ENCODE data around the gene USP2. TPM values are rescaled to one million over a fixed set of nuclear protein-coding genes. Genes with fewer than 3 reads are reported as not detected.

The USP2 gene
- polyA plus RNA-seq, 1 donor (not counting 4 experiments of a cell fraction or from before 2014, with no cell fraction given): 0.35 TPM

DNA sequence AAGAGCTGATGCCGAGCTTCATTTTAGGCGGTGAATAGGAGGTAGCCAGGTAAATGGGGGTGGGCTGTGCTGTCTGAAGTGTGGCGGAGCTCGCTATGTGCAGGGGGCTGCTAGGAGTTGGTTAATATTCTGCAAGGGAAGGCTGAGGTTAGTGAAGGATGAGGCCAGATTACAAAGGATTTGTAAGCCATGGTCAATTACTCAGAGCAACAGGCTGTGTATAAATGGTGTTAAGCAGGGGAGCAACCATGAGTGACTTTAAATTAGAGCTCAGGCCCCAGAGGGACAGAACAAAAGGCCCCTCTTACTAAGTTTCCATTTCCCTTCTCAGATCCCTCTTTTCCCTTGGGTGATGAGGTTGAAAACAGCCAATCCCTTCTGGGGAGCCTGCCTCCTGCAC lies 57.3 kb downstream of the USP2 start:
- no peak for TF ChIP-seq EZH2 (IDR thresholded peaks at IDR 0.05; ENCODE audit: low read length)
- TF ChIP-seq, protein P1, sequence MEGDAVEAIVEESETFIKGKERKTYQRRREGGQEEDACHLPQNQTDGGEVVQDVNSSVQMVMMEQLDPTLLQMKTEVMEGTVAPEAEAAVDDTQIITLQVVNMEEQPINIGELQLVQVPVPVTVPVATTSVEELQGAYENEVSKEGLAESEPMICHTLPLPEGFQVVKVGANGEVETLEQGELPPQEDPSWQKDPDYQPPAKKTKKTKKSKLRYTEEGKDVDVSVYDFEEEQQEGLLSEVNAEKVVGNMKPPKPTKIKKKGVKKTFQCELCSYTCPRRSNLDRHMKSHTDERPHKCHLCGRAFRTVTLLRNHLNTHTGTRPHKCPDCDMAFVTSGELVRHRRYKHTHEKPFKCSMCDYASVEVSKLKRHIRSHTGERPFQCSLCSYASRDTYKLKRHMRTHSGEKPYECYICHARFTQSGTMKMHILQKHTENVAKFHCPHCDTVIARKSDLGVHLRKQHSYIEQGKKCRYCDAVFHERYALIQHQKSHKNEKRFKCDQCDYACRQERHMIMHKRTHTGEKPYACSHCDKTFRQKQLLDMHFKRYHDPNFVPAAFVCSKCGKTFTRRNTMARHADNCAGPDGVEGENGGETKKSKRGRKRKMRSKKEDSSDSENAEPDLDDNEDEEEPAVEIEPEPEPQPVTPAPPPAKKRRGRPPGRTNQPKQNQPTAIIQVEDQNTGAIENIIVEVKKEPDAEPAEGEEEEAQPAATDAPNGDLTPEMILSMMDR (optimal IDR thresholded peaks at IDR 0.05 in 1 of 3, IDR thresholded peaks at IDR 0.05 in 1 of 3, conservative IDR thresholded peaks at IDR 0.05 in 1 of 3; ENCODE audit: extremely low read depth in 1 of 3, insufficient read depth in 2 of 3, low read length in 3 of 3): no peak

DNA sequence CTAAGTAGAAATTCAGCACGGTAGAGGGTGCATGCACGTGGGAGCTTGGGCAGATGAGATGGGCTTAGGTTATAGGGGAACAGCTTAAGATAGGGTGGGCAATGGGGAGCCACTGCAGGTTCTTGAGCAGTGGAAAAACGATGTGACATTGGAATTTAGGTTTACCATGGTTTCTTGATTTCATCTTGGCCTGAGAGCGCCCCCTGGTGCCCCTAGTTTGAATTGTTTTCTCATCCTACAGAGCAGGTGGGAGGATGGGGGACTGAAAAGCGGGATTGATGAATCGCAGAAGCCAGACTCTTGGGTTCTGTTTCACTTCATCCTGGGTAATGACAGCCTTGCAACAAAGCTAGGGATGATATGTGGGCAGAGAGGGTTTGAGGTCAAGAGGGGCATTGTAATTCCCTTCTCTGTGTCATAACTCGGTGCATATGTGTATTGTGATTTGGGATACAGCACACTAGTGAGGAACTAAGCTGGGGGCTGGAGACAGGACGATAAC lies 57.9 kb downstream of the USP2 start:
- Histone ChIP-seq H3K9me1 (ENCODE audit: control insufficient read depth, extremely low read depth, insufficient read depth, low read length) (no peaks in the 10 kb centered on the region), H3K27me3 (ENCODE audit: control insufficient read depth, extremely low read depth, insufficient read depth, low read length) (no peaks in the 10 kb centered on the region), H4K20me1 (ENCODE audit: control insufficient read depth, extremely low read depth, insufficient read depth, low read length) (no peaks in the 10 kb centered on the region), H3K36me3 (ENCODE audit: control insufficient read depth in 2 of 2, extremely low read depth in 1 of 2, insufficient read depth in 2 of 2, low read length in 2 of 2) (no peaks in the 10 kb centered on the region), H2AFZ (ENCODE audit: control insufficient read depth, low read length) (no peak overlapping the region), H3K4me3 (ENCODE audit: control insufficient read depth in 2 of 3, extremely low read depth in 1 of 3, insufficient read depth in 2 of 3, low read depth in 1 of 3, low read length in 3 of 3) (no peak overlapping the region), H3K9me3 (ENCODE audit: control insufficient read depth, low read depth, low read length) (no peaks in the 10 kb centered on the region), H3K4me1 (ENCODE audit: control insufficient read depth, extremely low read depth, insufficient read depth, low read length) (peaks cover 13% of the 10 kb centered on the region), H3K9ac (ENCODE audit: control insufficient read depth, extremely low read depth, insufficient read depth, low read length) (no peak overlapping the region), H3K27ac (ENCODE audit: control insufficient read depth, insufficient read depth, low read length) (no peak overlapping the region), H3K79me2 (ENCODE audit: control insufficient read depth, insufficient read depth, low read length) (no peaks in the 10 kb centered on the region), H3K4me2 (ENCODE audit: control insufficient read depth, extremely low read depth, insufficient read depth, low read depth, low read length) (no peak overlapping the region)
- DNase-seq (ENCODE audit: low read depth, low spot score) (no peak), FAIRE-seq (no peak)
- dilution Hi-C loops (cut with MboI; ENCODE audit: extremely low pct_ligation_motif_present, low sequenced_read_pairs): no loop called here
- no peak for TF ChIP-seq EZH2 (IDR thresholded peaks at IDR 0.05; ENCODE audit: low read length)
- TF ChIP-seq, protein P1 (optimal IDR thresholded peaks at IDR 0.05 in 1 of 3, IDR thresholded peaks at IDR 0.05 in 1 of 3, conservative IDR thresholded peaks at IDR 0.05 in 1 of 3; ENCODE audit: extremely low read depth in 1 of 3, insufficient read depth in 2 of 3, low read length in 3 of 3): peak; percentile 72 to 92 (median 78)

More for the DNA sequence above, 57.3 kb downstream of the USP2 start:
- Histone ChIP-seq H2AFZ (ENCODE audit: control insufficient read depth, low read length) (no peak overlapping the region), H3K9me1 (ENCODE audit: control insufficient read depth, extremely low read depth, insufficient read depth, low read length) (no peaks in the 10 kb centered on the region), H4K20me1 (ENCODE audit: control insufficient read depth, extremely low read depth, insufficient read depth, low read length) (no peaks in the 10 kb centered on the region), H3K4me2 (ENCODE audit: control insufficient read depth, extremely low read depth, insufficient read depth, low read depth, low read length) (no peak overlapping the region), H3K27ac (ENCODE audit: control insufficient read depth, insufficient read depth, low read length) (no peak overlapping the region), H3K9ac (ENCODE audit: control insufficient read depth, extremely low read depth, insufficient read depth, low read length) (no peak overlapping the region), H3K27me3 (ENCODE audit: control insufficient read depth, extremely low read depth, insufficient read depth, low read length) (no peaks in the 10 kb centered on the region), H3K4me1 (ENCODE audit: control insufficient read depth, extremely low read depth, insufficient read depth, low read length) (peaks cover 8% of the 10 kb centered on the region), H3K36me3 (ENCODE audit: control insufficient read depth in 2 of 2, extremely low read depth in 1 of 2, insufficient read depth in 2 of 2, low read length in 2 of 2) (no peaks in the 10 kb centered on the region), H3K9me3 (ENCODE audit: control insufficient read depth, low read depth, low read length) (no peaks in the 10 kb centered on the region), H3K4me3 (ENCODE audit: control insufficient read depth in 2 of 3, extremely low read depth in 1 of 3, insufficient read depth in 2 of 3, low read depth in 1 of 3, low read length in 3 of 3) (no peak overlapping the region), H3K79me2 (ENCODE audit: control insufficient read depth, insufficient read depth, low read length) (no peaks in the 10 kb centered on the region)
- DNase-seq (ENCODE audit: low read depth, low spot score) (no peak), FAIRE-seq (no peak)
- dilution Hi-C loops (cut with MboI; ENCODE audit: extremely low pct_ligation_motif_present, low sequenced_read_pairs): no loop called here
